ENCODE measurements around the gene LPP.

The LPP gene

GRCh38 chr3:188292827-188293226, 138.9 kb downstream of the LPP start:
- FAIRE-seq = no peak
- DNase-seq (ENCODE audit: insufficient read length, low spot score) = no peak
- TF ChIP-seq SPI1 (IDR thresholded peaks at IDR 0.05; ENCODE audit: low read depth, low read length) = no peak
- no peak for TF ChIP-seq TAF1 (IDR thresholded peaks at IDR 0.05; ENCODE audit: low read depth, low read length)
- TF ChIP-seq PAX5 (IDR thresholded peaks at IDR 0.05; ENCODE audit: insufficient read depth, low read length, severe bottlenecking) = no peak
- TF ChIP-seq POU2F2 (IDR thresholded peaks at IDR 0.05; ENCODE audit: low read depth, low read length) = no peak
- no peak for TF ChIP-seq POLR2A (IDR thresholded peaks at IDR 0.05; ENCODE audit: low read depth, low read length)
- no peak for TF ChIP-seq POLR2AphosphoS5 (IDR thresholded peaks at IDR 0.05; ENCODE audit: low read depth, low read length)

- DNase-seq (ENCODE audit: insufficient read length, low spot score) = no peak
- FAIRE-seq = no peak
- TF ChIP-seq PAX5 (IDR thresholded peaks at IDR 0.05; ENCODE audit: insufficient read depth, low read length, severe bottlenecking) (no peak), POLR2A (IDR thresholded peaks at IDR 0.05; ENCODE audit: low read depth, low read length) (no peak), SPI1 (IDR thresholded peaks at IDR 0.05; ENCODE audit: low read depth, low read length) (no peak), POLR2AphosphoS5 (IDR thresholded peaks at IDR 0.05; ENCODE audit: low read depth, low read length) (no peak), POU2F2 (IDR thresholded peaks at IDR 0.05; ENCODE audit: low read depth, low read length) (no peak), TAF1 (IDR thresholded peaks at IDR 0.05; ENCODE audit: low read depth, low read length) (no peak)
Measured at GRCh38 chr3:188294113-188294512, 140.2 kb downstream of the LPP start.

GRCh38 chr3:188294823-188295487, 141.0 kb downstream of the LPP start:
- DNase-seq (ENCODE audit: insufficient read length, low spot score) (no peak), FAIRE-seq (no peak)
- TF ChIP-seq POLR2AphosphoS5 (IDR thresholded peaks at IDR 0.05; ENCODE audit: low read depth, low read length) (no peak), SPI1 (IDR thresholded peaks at IDR 0.05; ENCODE audit: low read depth, low read length) (no peak)

DNA sequence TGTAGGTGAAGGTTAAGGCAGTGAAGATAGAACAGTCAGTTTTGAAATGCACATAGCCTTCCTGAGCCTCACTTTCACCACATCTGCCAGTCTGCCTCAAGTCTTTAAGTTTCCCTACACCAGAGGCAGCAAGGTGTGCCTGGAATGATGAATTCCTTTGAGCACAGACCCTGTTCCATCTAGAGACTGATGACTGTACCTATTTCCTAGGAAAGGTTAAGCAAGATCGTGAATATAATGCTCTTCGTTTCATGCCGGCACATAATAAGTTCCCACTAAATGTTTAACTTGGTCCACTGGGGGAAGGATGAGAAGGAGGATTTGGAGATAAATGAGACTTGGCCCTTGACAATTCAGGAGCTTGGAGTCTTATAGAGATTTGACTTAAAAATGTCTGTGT, 141.9 kb downstream of the LPP start:
- FAIRE-seq (no peak), DNase-seq (ENCODE audit: insufficient read length, low spot score) (no peak)
- no peak for TF ChIP-seq POU2F2 (IDR thresholded peaks at IDR 0.05; ENCODE audit: low read depth, low read length)
- no peak for TF ChIP-seq POLR2AphosphoS5 (IDR thresholded peaks at IDR 0.05; ENCODE audit: low read depth, low read length)
- no peak for TF ChIP-seq PAX5 (IDR thresholded peaks at IDR 0.05; ENCODE audit: insufficient read depth, low read length, severe bottlenecking)
- TF ChIP-seq SPI1 (IDR thresholded peaks at IDR 0.05; ENCODE audit: low read depth, low read length) = no peak
- no peak for TF ChIP-seq TAF1 (IDR thresholded peaks at IDR 0.05; ENCODE audit: low read depth, low read length)
- no peak for TF ChIP-seq POLR2A (IDR thresholded peaks at IDR 0.05; ENCODE audit: low read depth, low read length)

DNA sequence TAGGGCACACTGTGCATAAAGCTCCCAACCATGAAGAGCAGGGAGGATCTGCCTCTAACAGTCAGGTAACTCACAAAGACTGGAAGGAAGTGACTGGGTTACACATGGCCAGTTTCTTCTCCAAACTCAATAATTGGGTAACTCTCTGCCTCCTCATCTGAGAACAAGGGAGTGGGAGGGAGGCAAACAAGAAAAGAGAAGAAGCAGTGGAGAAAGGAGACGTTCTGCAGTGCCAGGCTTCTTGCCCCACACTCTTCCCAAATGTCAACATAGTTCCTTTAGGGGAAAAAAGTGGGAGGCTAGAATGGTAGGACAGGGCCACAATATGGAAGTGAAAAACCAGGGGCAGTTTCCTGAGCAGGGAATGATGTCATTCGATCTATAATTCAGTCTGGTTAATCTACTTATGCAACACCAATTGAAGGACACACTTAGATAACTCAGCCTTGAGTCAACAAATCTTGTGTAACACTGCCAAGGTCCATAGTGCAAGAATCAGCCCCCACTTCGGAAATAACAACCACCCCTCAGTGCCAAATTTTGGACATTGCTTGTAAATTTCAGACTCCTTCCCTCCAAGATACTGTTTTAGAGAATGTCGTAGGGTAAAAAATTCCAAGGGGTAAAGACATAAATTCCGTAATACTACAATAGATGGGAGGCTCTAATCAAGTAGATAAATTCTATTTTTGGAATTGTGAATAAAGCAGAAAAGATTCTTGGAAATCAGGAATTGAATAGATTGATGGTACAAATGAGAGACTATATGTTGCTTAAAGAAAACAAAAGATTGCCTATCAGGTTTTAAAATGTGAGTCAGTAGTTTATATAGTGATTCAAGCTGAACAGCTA, 143.0 kb downstream of the LPP start:
- TF ChIP-seq POLR2A (IDR thresholded peaks at IDR 0.05; ENCODE audit: low read depth, low read length) = no peak
- TF ChIP-seq TAF1 (IDR thresholded peaks at IDR 0.05; ENCODE audit: low read depth, low read length) = no peak
- TF ChIP-seq POLR2AphosphoS5 (IDR thresholded peaks at IDR 0.05; ENCODE audit: low read depth, low read length) = no peak
- no peak for TF ChIP-seq SPI1 (IDR thresholded peaks at IDR 0.05; ENCODE audit: low read depth, low read length)
- no peak for TF ChIP-seq PAX5 (IDR thresholded peaks at IDR 0.05; ENCODE audit: insufficient read depth, low read length, severe bottlenecking)
- TF ChIP-seq POU2F2 (IDR thresholded peaks at IDR 0.05; ENCODE audit: low read depth, low read length) = no peak
- DNase-seq (ENCODE audit: insufficient read length, low spot score) = no peak
- no peak for FAIRE-seq

DNA sequence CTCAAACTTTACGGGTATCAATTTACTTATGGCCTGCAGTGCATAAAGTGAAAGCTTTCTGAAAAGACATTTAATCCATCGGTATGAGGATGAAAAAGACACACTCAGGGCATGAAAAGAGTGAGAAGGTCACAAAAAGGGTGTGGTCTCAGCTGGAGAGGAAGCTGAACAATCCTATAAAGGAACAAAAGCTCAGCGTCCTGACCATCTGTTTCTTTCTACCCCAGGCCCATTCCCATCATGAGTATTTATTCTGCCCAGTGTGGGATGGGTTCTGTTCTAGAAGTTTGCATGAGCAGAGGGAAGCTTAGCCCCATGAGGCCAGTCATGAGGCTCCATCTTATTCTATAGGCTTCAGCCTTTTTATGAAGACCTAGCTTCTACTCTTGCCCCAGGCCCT, 144.6 kb downstream of the LPP start:
- TF ChIP-seq PAX5 (IDR thresholded peaks at IDR 0.05; ENCODE audit: insufficient read depth, low read length, severe bottlenecking) (no peak), TAF1 (IDR thresholded peaks at IDR 0.05; ENCODE audit: low read depth, low read length) (no peak), SPI1 (IDR thresholded peaks at IDR 0.05; ENCODE audit: low read depth, low read length) (no peak), POLR2A (IDR thresholded peaks at IDR 0.05; ENCODE audit: low read depth, low read length) (no peak), POU2F2 (IDR thresholded peaks at IDR 0.05; ENCODE audit: low read depth, low read length) (no peak), POLR2AphosphoS5 (IDR thresholded peaks at IDR 0.05; ENCODE audit: low read depth, low read length) (no peak)
- no peak for DNase-seq (ENCODE audit: insufficient read length, low spot score)
- FAIRE-seq = no peak

DNA sequence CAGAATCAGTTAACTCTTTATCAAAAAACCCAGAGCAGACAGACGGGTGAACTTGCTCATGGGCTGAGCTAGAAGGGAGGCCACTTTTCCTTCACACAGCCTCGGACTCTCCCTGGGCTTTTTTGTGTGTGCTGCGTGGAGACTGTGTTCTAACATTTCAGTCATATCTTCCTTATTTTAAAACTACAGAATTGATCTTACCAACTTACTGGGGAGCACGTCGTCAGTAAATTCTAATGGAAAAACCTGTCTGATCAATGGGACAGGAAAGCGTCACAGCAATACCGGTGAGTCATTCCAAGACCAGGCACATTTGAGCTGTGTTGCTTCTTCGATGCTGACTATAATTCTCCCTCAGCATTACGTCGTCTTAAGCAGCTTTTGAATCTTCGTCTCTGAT, 145.1 kb downstream of the LPP start:
- FAIRE-seq (no peak), DNase-seq (ENCODE audit: insufficient read length, low spot score) (no peak)
- TF ChIP-seq PAX5 (IDR thresholded peaks at IDR 0.05; ENCODE audit: insufficient read depth, low read length, severe bottlenecking) = no peak
- no peak for TF ChIP-seq SPI1 (IDR thresholded peaks at IDR 0.05; ENCODE audit: low read depth, low read length)
- TF ChIP-seq POLR2A (IDR thresholded peaks at IDR 0.05; ENCODE audit: low read depth, low read length) = no peak
- no peak for TF ChIP-seq POU2F2 (IDR thresholded peaks at IDR 0.05; ENCODE audit: low read depth, low read length)

- DNase-seq (ENCODE audit: insufficient read length, low spot score) (no peak), FAIRE-seq (no peak)
- TF ChIP-seq TAF1 (IDR thresholded peaks at IDR 0.05; ENCODE audit: low read depth, low read length) (no peak), POLR2A (IDR thresholded peaks at IDR 0.05; ENCODE audit: low read depth, low read length) (no peak), POLR2AphosphoS5 (IDR thresholded peaks at IDR 0.05; ENCODE audit: low read depth, low read length) (no peak), SPI1 (IDR thresholded peaks at IDR 0.05; ENCODE audit: low read depth, low read length) (no peak), POU2F2 (IDR thresholded peaks at IDR 0.05; ENCODE audit: low read depth, low read length) (no peak), PAX5 (IDR thresholded peaks at IDR 0.05; ENCODE audit: insufficient read depth, low read length, severe bottlenecking) (no peak)
Measured at GRCh38 chr3:188299708-188300107, 145.8 kb downstream of the LPP start.

- FAIRE-seq = no peak
- TF ChIP-seq SPI1 (IDR thresholded peaks at IDR 0.05; ENCODE audit: low read depth, low read length) (no peak), POU2F2 (IDR thresholded peaks at IDR 0.05; ENCODE audit: low read depth, low read length) (no peak), TAF1 (IDR thresholded peaks at IDR 0.05; ENCODE audit: low read depth, low read length) (no peak), POLR2AphosphoS5 (IDR thresholded peaks at IDR 0.05; ENCODE audit: low read depth, low read length) (no peak), POLR2A (IDR thresholded peaks at IDR 0.05; ENCODE audit: low read depth, low read length) (no peak), PAX5 (IDR thresholded peaks at IDR 0.05; ENCODE audit: insufficient read depth, low read length, severe bottlenecking) (no peak)
- DNase-seq (ENCODE audit: insufficient read length, low spot score) = no peak
Measured at GRCh38 chr3:188301147-188301546, 147.2 kb downstream of the LPP start.

Measured in GM12891 (cell line).